Suprapubic skin (tissue), 4 donors: ENCODE data around the gene THSD8. TPM values are rescaled to one million over a fixed set of nuclear protein-coding genes. Genes with fewer than 3 reads are reported as not detected.
A peak's percentile ranks its signal among the peaks of the same experiment; 100 is the strongest.

Source experiments
- DNase-seq, 2 donors: peaks; one replicate each; pipeline ENCODE4 v3.0.0-alpha.2; 2019; ENCODE audit warnings: low spot score in 2 of 2
- H3K27ac ChIP-seq: fragments of 200-600 bp; sonication (generic); one replicate; pipeline ENCODE4 v1.5.1; 2019
- H3K27me3 ChIP-seq: fragments of 200-600 bp; sonication (generic); one replicate; pipeline ENCODE4 v1.5.1; 2019
- H3K36me3 ChIP-seq: fragments of 200-600 bp; sonication (generic); one replicate; pipeline ENCODE4 v1.5.1; 2019
- H3K4me1 ChIP-seq: fragments of 200-600 bp; sonication (generic); one replicate; pipeline ENCODE4 v1.5.1; 2019
- H3K4me3 ChIP-seq: fragments of 200-600 bp; sonication (generic); one replicate; pipeline ENCODE4 v1.5.1; 2019; ENCODE audit warnings: mild to moderate bottlenecking
- H3K9me3 ChIP-seq: fragments of 200-600 bp; sonication (generic); one replicate; pipeline ENCODE4 v1.5.1; 2019
- CTCF ChIP-seq, 2 donors: fragments of 200-600 bp in 1 of 2; fragments of 450-650 bp in 1 of 2; sonication (generic) in 1 of 2; IDR thresholded peaks; one replicate each; pipeline ENCODE4 v1.5.1; 2016 to 2019; ENCODE audit warnings: antibody characterized with exemption in 2 of 2, mild to moderate bottlenecking in 1 of 2, moderate library complexity in 1 of 2
- EP300 ChIP-seq: sonication (generic); formaldehyde crosslinking; IDR thresholded peaks from one replicate; pipeline ENCODE4 v1.6.1; 2017; ENCODE audit warnings: antibody characterized with exemption
- POLR2A ChIP-seq, 2 donors: fragments of 450-650 bp; IDR thresholded peaks; one replicate each; pipeline ENCODE4 v1.6.1; 2017; ENCODE audit warnings: antibody characterized with exemption in 2 of 2, mild to moderate bottlenecking in 2 of 2, moderate library complexity in 2 of 2
- POLR2AphosphoS5 ChIP-seq, 3 donors: sonication (generic); formaldehyde crosslinking; IDR thresholded peaks; one replicate each; pipeline ENCODE4 v1.6.1; 2017; ENCODE audit warnings: antibody characterized with exemption in 3 of 3
- WGBS: methylation state at CpG from one replicate; pipeline ENCODE4 v1.1.5; 2018; 5-methylcytosine and 5-hydroxymethylcytosine counted together
- total RNA-seq, 4 donors: library from RNA; depleted of rRNA; stranded (reverse); fragments of >200 nt; gene quantifications; one replicate each; pipeline ENCODE4 v1.1.0, GENCODE V29; 2016

THSD8 gene
- total RNA-seq, 4 donors from 2014 or later = 1.6 TPM; not detected in 3

DNA sequence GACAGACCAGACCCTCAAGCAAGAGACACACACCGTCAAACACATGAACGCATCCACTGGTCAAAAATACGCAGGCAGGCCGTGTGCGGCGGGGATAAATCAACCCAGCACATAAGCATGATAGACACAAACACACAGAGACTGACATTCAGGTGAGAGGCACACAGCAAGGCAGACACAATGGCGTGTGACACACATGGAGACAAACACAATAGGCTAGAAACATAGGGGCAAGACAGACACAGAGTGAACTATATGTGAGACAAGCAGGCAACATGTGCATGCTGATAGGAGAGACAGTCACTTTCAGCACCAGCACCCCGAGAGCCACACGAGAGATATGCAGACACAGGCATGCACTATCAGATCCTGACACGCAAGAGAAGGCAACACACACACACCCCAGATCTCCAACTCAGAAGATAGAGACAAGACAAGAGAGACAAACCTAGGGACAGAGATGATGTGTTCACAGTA lies 17.4 kb upstream of the THSD8 start:
- 63% methylated on average over 10 of the region's 10 CpGs for WGBS
- Histone ChIP-seq H3K36me3 (no peaks in the 10 kb centered on the region), H3K27ac (peak overlapping the region; percentile 97), H3K27me3 (no peaks in the 10 kb centered on the region), H3K9me3 (no peaks in the 10 kb centered on the region), H3K4me3 (peak overlapping the region; percentile 50), H3K4me1 (peaks cover 84% of the 10 kb centered on the region)
- no peak for DNase-seq
- TF ChIP-seq EP300 = no peak
- no peak for TF ChIP-seq POLR2AphosphoS5 (IDR thresholded peaks at IDR 0.05)
- TF ChIP-seq CTCF (IDR thresholded peaks at IDR 0.05) = no peak
- TF ChIP-seq POLR2A (IDR thresholded peaks at IDR 0.05) = no peak

- TF ChIP-seq CTCF (IDR thresholded peaks at IDR 0.05) (no peak), POLR2AphosphoS5 (IDR thresholded peaks at IDR 0.05) (no peak), POLR2A (IDR thresholded peaks at IDR 0.05) (no peak), EP300 (no peak)
- peak overlapping the region; percentile 50 for H3K4me3 ChIP-seq
- 26% methylated on average over 5 of the region's 5 CpGs for WGBS
- H3K27ac ChIP-seq = peak overlapping the region; percentile 97
- H3K4me1 ChIP-seq = peaks cover 83% of the 10 kb centered on the region
- no peaks in the 10 kb centered on the region for H3K27me3 ChIP-seq
- peak in 1 of 2 donors; percentile 66 for DNase-seq
- no peaks in the 10 kb centered on the region for H3K36me3 ChIP-seq
- no peaks in the 10 kb centered on the region for H3K9me3 ChIP-seq
Measured at GRCh38 chr19:12784871-12785430, 16.9 kb upstream of the THSD8 start.

GRCh38 chr19:12785431-12786031 lies 16.3 kb upstream of the THSD8 start:
- no peak for TF ChIP-seq EP300
- no peak for TF ChIP-seq POLR2A (IDR thresholded peaks at IDR 0.05)
- TF ChIP-seq CTCF (IDR thresholded peaks at IDR 0.05) = no peak
- no peak for TF ChIP-seq POLR2AphosphoS5 (IDR thresholded peaks at IDR 0.05)
- no peaks in the 10 kb centered on the region for H3K36me3 ChIP-seq
- peaks cover 85% of the 10 kb centered on the region for H3K4me1 ChIP-seq
- DNase-seq = peak in 1 of 2 donors; percentile 64
- peak overlapping the region; percentile 97 for H3K27ac ChIP-seq
- H3K27me3 ChIP-seq = no peaks in the 10 kb centered on the region
- peak overlapping the region; percentile 50 for H3K4me3 ChIP-seq
- WGBS = 58% methylated on average over 4 of the region's 4 CpGs
- H3K9me3 ChIP-seq = no peaks in the 10 kb centered on the region

DNA sequence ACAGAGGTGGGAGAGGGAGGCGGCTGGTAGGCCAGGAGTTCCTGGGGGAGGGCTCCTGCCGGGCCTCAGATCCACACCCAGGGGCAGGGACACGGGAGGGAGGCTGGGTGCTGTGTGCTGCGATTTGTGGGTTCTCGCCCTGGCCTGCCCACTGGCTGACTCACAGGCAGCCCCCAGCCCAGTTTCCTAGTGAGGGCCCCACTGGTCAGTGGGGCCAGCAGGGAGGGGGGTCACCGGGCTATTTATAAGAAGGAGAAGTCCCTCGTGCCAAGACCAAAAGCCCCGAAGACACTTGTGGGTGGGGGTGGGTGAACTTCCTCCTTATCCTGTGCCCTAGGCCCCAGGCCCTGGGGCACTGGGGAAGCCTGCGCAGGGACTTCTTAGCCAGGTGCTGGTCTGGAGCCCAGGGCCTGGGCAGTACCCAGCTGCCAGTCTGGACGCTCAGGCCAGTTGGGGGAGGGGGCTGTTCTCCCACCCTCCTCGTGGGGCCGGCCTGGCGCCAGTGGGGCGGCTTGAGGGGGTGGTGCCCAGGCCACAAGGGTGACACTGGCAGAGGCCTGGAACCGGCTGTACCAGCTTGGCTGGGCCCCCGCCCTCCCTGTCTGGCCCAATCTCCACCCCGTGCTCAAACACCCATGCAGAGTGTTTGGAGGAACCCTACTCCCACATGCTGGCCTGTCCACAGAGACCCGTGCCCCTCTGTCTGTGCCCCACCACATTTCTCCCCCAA lies 15.6 kb upstream of the THSD8 start:
- Histone ChIP-seq H3K27ac (peak overlapping the region; percentile 97), H3K36me3 (no peaks in the 10 kb centered on the region), H3K9me3 (no peaks in the 10 kb centered on the region), H3K4me1 (peaks cover 90% of the 10 kb centered on the region), H3K4me3 (peak overlapping the region; percentile 20), H3K27me3 (no peaks in the 10 kb centered on the region)
- 44% methylated on average over 10 of the region's 18 CpGs for WGBS
- TF ChIP-seq POLR2AphosphoS5 (IDR thresholded peaks at IDR 0.05) (peak in 2 of 3 donors; percentile 17 to 56), POLR2A (IDR thresholded peaks at IDR 0.05) (peak in 1 of 2 donors; percentile 12), EP300 (no peak), CTCF (IDR thresholded peaks at IDR 0.05) (no peak)
- peak in 1 of 2 donors; percentile 86 for DNase-seq

- WGBS = 67% methylated on average over 3 of the region's 3 CpGs
- peaks cover 85% of the 10 kb centered on the region for H3K4me1 ChIP-seq
- TF ChIP-seq CTCF (IDR thresholded peaks at IDR 0.05) = no peak
- no peak for TF ChIP-seq POLR2AphosphoS5 (IDR thresholded peaks at IDR 0.05)
- TF ChIP-seq EP300 = no peak
- no peak for TF ChIP-seq POLR2A (IDR thresholded peaks at IDR 0.05)
- no peak for DNase-seq
- no peaks in the 10 kb centered on the region for H3K9me3 ChIP-seq
- H3K27ac ChIP-seq = peak overlapping the region; percentile 97
- no peaks in the 10 kb centered on the region for H3K36me3 ChIP-seq
- no peaks in the 10 kb centered on the region for H3K27me3 ChIP-seq
- H3K4me3 ChIP-seq = peak overlapping the region; percentile 20
Measured at GRCh38 chr19:12786952-12787351, 14.9 kb upstream of the THSD8 start.
